ENCODE measurements around the gene RAB7A.

Gene RAB7A

DNA sequence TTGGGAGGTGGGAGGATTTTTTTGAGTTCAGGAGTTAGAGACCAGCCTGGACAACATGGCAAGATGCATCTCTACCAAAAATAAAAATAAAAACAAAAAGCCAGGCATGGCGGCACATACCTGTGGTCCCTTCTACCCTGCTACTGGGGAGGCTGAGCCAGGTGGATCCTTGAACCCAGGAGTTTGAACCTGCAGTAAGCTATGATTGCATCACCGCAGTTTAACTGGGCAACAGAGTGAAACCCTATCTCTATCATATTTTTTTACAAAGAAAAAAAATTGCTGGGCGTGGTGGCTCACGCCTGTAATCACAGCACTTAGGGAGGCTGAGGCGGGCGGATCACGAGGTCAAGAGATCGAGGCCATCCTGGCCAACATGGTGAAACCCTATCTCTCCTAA is 39.5 kb upstream of the RAB7A start:
- TF ChIP-seq, protein P1, sequence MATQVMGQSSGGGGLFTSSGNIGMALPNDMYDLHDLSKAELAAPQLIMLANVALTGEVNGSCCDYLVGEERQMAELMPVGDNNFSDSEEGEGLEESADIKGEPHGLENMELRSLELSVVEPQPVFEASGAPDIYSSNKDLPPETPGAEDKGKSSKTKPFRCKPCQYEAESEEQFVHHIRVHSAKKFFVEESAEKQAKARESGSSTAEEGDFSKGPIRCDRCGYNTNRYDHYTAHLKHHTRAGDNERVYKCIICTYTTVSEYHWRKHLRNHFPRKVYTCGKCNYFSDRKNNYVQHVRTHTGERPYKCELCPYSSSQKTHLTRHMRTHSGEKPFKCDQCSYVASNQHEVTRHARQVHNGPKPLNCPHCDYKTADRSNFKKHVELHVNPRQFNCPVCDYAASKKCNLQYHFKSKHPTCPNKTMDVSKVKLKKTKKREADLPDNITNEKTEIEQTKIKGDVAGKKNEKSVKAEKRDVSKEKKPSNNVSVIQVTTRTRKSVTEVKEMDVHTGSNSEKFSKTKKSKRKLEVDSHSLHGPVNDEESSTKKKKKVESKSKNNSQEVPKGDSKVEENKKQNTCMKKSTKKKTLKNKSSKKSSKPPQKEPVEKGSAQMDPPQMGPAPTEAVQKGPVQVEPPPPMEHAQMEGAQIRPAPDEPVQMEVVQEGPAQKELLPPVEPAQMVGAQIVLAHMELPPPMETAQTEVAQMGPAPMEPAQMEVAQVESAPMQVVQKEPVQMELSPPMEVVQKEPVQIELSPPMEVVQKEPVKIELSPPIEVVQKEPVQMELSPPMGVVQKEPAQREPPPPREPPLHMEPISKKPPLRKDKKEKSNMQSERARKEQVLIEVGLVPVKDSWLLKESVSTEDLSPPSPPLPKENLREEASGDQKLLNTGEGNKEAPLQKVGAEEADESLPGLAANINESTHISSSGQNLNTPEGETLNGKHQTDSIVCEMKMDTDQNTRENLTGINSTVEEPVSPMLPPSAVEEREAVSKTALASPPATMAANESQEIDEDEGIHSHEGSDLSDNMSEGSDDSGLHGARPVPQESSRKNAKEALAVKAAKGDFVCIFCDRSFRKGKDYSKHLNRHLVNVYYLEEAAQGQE (IDR thresholded peaks at IDR 0.05; ENCODE audit: low read depth), result no peak
- TF ChIP-seq CEBPB (IDR thresholded peaks at IDR 0.05), result no peak
- no peak for TF ChIP-seq TAF1 (IDR thresholded peaks at IDR 0.05; ENCODE audit: low read depth)
- no peak for TF ChIP-seq CREB1 (IDR thresholded peaks at IDR 0.05; ENCODE audit: low read depth)
- no peak for TF ChIP-seq RAD21 (IDR thresholded peaks at IDR 0.05; ENCODE audit: low read depth)
- no peak for TF ChIP-seq NFIC (IDR thresholded peaks at IDR 0.05)
- TF ChIP-seq EGR1 (IDR thresholded peaks at IDR 0.05), result no peak
- no peak for TF ChIP-seq ZBTB7A (IDR thresholded peaks at IDR 0.05; ENCODE audit: low read depth)
- no peak for TF ChIP-seq TCF12 (IDR thresholded peaks at IDR 0.05; ENCODE audit: low read depth)
- TF ChIP-seq FOXM1 (IDR thresholded peaks at IDR 0.05; ENCODE audit: borderline replicate concordance, low read depth), result no peak

GRCh38 chr3:128689060-128689459 is 36.9 kb upstream of the RAB7A start:
- TF ChIP-seq YY1 (IDR thresholded peaks at IDR 0.05; ENCODE audit: low read depth) (no peak), FOXM1 (IDR thresholded peaks at IDR 0.05; ENCODE audit: borderline replicate concordance, low read depth) (no peak), NFIC (IDR thresholded peaks at IDR 0.05) (no peak), EGR1 (IDR thresholded peaks at IDR 0.05) (no peak), TCF12 (IDR thresholded peaks at IDR 0.05; ENCODE audit: low read depth) (no peak), USF1 (IDR thresholded peaks at IDR 0.05) (no peak), TAF1 (IDR thresholded peaks at IDR 0.05; ENCODE audit: low read depth) (no peak)
- TF ChIP-seq, protein P1 (IDR thresholded peaks at IDR 0.05; ENCODE audit: low read depth), result no peak

DNA sequence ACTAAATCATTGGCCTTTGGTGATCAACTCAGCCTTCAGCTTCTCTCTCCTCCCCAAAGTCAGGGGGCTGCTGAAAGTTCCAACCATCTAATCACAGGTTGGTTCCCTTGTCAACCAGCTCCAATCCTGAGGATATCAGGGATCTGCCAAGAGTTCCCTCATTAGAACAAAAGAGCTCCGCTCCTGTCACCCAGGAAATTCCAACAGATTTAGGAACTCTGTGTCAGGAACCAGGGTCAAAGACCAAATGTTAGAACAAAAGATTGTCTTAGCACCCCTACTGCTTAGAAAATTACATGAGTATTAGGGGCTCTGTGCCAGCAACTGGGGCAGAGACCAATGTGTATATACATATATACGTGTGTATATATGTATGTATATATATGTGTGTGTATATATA is 32.3 kb upstream of the RAB7A start:
- TF ChIP-seq YY1 (IDR thresholded peaks at IDR 0.05; ENCODE audit: low read depth), result no peak
- TF ChIP-seq, protein P1 (IDR thresholded peaks at IDR 0.05; ENCODE audit: low read depth), result no peak
- TF ChIP-seq FOXM1 (IDR thresholded peaks at IDR 0.05; ENCODE audit: borderline replicate concordance, low read depth), result no peak
- TF ChIP-seq CREB1 (IDR thresholded peaks at IDR 0.05; ENCODE audit: low read depth), result no peak
- TF ChIP-seq MAX (IDR thresholded peaks at IDR 0.05), result no peak
- TF ChIP-seq RAD21 (IDR thresholded peaks at IDR 0.05; ENCODE audit: low read depth), result no peak
- no peak for TF ChIP-seq CEBPB (IDR thresholded peaks at IDR 0.05)
- no peak for TF ChIP-seq NFIC (IDR thresholded peaks at IDR 0.05)
- no peak for TF ChIP-seq TAF1 (IDR thresholded peaks at IDR 0.05; ENCODE audit: low read depth)
- no peak for TF ChIP-seq EGR1 (IDR thresholded peaks at IDR 0.05)
- no peak for TF ChIP-seq EP300 (IDR thresholded peaks at IDR 0.05; ENCODE audit: borderline replicate concordance)
- no peak for TF ChIP-seq TEAD4 (IDR thresholded peaks at IDR 0.05)
- no peak for TF ChIP-seq USF1 (IDR thresholded peaks at IDR 0.05)

DNA sequence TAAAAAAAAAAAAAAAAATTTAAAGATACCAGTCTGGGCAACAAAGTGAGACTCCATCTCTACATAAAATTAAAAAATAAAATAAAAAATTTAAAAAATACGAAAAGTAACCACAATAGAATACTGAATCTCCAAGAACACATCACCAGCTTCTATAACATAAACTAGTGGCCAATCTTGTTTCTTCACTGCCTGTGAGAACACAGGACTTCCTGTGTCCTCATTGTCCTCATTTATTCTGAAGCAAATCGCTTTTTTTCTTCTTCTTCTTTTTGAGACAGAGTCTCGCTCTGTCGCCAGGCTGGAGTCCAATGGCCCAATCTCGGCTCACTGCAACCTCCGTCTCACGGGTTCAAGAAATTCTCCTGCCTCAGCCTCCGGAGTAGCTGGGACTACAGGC is 28.6 kb upstream of the RAB7A start:
- no peak for TF ChIP-seq USF1 (IDR thresholded peaks at IDR 0.05)
- no peak for TF ChIP-seq CREB1 (IDR thresholded peaks at IDR 0.05; ENCODE audit: low read depth)
- no peak for TF ChIP-seq NFIC (IDR thresholded peaks at IDR 0.05)
- no peak for TF ChIP-seq MAX (IDR thresholded peaks at IDR 0.05)
- no peak for TF ChIP-seq FOXM1 (IDR thresholded peaks at IDR 0.05; ENCODE audit: borderline replicate concordance, low read depth)
